Astrocyte of the cerebellum (primary cell): ENCODE results near the gene FNIP2.

Source experiments
- DNase-seq: peaks from one replicate; pipeline ENCODE4 v3.0.0-alpha.2; 2011; ENCODE audit warnings: low read depth
- H3K4me3 ChIP-seq: 2 replicates; pipeline ENCODE4 v1.5.1; 2011; ENCODE audit warnings: mild to moderate bottlenecking, low read depth, low read length, moderate library complexity
- in situ Hi-C: cut with HindIII; loops from 2 replicates; pipeline ENCODE4 v1.10.0; 2017; ENCODE audit warnings: low sequenced_read_pairs
- TF ChIP-seq, protein P1 (sequence below): IDR thresholded peaks from 2 replicates; pipeline ENCODE4 v1.5.1; 2012; ENCODE audit warnings: low read length, low read depth, moderate library complexity, mild to moderate bottlenecking; ENCODE audit errors: missing control alignments

Gene FNIP2

DNA sequence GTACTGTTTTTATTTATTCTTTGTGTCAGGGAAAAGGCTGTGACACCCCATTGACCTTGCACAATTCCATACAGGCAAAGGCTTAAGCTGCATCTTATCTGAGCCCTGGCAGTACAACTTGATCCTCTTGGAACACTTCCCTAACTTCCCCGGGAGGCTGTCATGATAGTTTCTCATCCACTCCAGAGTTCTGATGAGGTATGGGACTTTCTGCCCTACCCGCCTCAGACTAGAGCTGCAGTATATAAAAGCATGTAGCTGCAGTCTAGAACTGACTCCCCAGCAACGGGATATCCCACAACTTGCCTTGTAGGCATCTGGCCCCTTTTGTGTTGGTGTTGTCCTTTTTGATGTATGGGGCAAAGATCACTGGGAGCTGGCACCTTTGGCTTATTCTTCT lies 72.7 kb downstream of the FNIP2 start:
- H3K4me3 ChIP-seq, result no peak overlapping the region
- in situ Hi-C loops, result no loop called here
- TF ChIP-seq, protein P1, sequence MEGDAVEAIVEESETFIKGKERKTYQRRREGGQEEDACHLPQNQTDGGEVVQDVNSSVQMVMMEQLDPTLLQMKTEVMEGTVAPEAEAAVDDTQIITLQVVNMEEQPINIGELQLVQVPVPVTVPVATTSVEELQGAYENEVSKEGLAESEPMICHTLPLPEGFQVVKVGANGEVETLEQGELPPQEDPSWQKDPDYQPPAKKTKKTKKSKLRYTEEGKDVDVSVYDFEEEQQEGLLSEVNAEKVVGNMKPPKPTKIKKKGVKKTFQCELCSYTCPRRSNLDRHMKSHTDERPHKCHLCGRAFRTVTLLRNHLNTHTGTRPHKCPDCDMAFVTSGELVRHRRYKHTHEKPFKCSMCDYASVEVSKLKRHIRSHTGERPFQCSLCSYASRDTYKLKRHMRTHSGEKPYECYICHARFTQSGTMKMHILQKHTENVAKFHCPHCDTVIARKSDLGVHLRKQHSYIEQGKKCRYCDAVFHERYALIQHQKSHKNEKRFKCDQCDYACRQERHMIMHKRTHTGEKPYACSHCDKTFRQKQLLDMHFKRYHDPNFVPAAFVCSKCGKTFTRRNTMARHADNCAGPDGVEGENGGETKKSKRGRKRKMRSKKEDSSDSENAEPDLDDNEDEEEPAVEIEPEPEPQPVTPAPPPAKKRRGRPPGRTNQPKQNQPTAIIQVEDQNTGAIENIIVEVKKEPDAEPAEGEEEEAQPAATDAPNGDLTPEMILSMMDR, result no peak
- DNase-seq, result no peak

DNA sequence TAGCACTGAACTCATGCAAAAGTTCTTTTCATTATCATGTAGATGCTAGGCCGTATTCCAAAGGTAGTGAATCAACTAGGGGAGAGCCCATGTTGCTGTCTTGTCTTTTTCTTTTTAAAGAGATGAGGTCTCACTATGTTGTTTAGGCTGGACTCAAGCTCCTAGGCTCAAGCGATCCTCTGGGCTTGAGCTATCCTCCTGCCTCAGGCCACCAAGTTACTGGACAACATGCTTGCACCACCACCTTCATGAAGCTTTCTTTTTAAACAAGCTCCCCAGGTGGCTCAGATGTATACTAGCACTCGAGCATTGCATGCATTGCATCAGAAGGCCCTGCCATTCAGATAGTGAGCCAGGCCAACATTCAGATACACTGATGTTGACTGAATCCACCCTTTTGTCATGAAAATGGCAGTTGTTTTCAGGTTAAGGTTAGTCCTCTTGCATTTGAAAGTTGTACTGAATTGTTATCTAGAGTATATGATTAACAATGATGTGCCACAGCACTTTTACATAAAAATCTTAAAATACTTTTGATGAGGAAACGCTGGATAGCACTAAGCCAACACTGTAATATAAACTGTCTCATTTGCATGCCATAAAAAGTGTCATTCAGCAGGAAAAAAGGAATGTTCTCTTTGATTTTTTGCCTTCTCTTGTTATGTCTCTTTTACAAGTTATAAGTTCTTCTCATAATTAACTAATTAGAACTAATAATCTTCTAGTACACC lies 76.7 kb downstream of the FNIP2 start:
- in situ Hi-C loops, result no loop called here
- TF ChIP-seq, protein P1, result no peak
- no peak overlapping the region for H3K4me3 ChIP-seq
- DNase-seq, result no peak

DNA sequence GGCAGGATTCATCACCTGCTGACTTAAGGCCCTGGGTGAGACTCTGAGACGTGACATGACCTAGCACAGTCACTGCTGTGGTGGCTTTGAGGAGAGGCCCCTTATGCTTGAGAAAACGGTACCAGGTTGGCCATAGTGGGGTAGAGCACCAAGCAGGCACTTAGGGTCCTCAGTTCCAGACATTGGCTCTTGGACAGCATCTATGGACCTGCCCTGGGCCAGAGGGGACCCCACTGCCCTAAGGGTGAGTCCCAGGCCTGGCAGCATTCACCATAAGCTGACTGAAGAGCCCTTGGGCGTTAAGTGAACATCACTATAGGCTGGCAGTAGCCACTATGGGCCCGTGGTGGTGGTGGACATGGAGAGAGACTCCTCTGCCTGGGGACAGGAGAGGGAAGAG lies 78.7 kb downstream of the FNIP2 start:
- in situ Hi-C loops, result no loop called here
- TF ChIP-seq, protein P1, result no peak
- no peak for DNase-seq
- H3K4me3 ChIP-seq, result no peak overlapping the region

DNA sequence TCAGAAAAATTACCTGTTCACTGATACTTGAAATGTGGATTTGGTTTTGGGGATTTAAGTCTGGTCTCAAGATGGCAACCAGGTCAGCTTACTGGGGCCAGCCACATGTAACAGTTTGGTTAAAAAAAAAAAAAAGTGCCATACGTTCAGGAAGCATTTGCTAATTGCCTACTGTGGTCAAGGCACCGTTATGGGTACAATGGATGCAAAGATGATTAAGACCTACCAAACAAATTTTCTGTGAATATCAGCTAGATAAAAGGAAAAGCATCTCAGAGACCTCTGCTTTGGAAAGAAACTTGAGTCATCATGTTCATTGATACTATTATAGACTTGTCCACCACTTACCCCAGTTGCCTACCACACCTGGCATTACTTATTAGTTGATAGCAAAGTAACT lies 80.9 kb downstream of the FNIP2 start:
- DNase-seq, result no peak
- H3K4me3 ChIP-seq, result no peak overlapping the region
- TF ChIP-seq, protein P1, result no peak
- in situ Hi-C loops, result loop anchor here (25.0 kb wide), 1 partner anchor 338 kb away; no protein-coding TSS in a partner anchor

DNA sequence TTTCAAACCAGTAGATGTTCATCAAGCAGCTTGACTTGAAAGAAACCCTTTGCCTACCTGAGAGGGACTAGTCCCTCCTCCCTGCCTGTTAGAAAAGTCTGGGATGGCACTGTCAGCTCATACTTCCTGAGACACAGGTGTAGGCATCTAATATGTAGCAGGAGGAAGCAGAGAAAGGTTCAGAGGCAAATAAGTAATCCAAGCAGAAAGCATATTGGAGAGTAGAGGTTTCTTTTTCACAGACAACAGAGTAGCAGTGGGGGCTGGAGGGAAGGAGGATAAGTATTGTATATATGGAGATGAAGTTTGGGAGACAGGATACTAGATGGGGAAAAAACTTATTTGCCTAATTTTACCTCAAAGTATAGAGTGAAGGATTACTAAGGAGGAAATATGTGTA lies 81.5 kb downstream of the FNIP2 start:
- in situ Hi-C loops, result loop anchor here (25.0 kb wide), 1 partner anchor 337 kb away; no protein-coding TSS in a partner anchor
- no peak for DNase-seq
- no peak overlapping the region for H3K4me3 ChIP-seq
- TF ChIP-seq, protein P1, result no peak

DNA sequence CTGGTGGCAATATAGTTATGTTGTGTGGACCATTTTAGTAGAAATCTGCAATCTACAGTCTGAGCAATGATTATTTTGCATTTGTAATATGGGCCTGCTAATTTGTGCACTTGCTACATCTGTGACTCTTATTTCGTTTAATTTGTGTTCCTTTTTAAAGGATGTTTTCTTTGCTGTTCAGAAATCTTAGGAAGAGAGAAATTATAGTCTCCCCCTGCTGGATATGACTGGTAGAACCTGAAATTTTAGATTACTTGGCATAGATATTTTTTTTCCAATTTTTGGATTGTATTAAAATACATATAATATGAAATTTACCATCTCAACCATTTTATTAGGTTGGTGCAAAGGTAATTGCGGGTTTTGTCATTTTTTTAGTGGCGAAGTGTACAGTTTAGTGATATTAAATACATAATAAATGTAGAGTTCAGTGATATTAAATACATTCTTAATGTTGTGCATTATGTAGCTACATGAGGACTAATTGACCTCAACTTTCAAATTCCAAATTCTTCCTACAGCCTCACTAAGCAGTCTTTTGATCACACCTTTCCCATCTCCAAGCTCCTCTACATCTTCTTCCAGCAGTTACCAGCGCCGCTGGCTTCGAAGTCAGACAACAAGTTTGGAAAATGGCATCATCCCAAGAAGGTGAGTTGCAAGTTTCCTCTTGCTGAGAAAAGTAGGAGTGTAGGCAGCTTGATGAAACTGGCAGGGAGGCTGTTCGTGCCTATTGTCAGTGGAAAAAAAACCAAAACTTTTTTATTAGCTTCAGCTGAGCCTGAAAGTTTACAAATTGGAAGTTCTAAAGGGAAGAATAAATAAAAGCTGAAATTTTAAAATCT lies 82.2 kb downstream of the FNIP2 start:
- DNase-seq, result peak; percentile 44
- in situ Hi-C loops, result loop anchor here (25.0 kb wide), 1 partner anchor 336 kb away; no protein-coding TSS in a partner anchor
- TF ChIP-seq, protein P1, result peak; percentile 26
- H3K4me3 ChIP-seq, result no peak overlapping the region
